GM12878 (cell line): ENCODE data around the gene TMEM98. TPM values are rescaled to one million over a fixed set of nuclear protein-coding genes. Genes with fewer than 3 reads are reported as not detected.

Experiments used
- ATAC-seq: fragments of 200-7000 bp; cut with Tn5 transposase; 3 replicates; pipeline ENCODE4 v1.9.1; 2020; ENCODE audit warnings: mild to moderate bottlenecking, moderate library complexity
- BruUV-seq: library from RNA; stranded (reverse); fragments of 400-500 nt; replicated peaks from 2 replicates; lab custom pipeline; 2021; lab: Mats Ljungman, UMichigan
- CTCF ChIA-PET: fragments of 300-600 bp; sonication (Branson Sonifier 250); formaldehyde crosslinking; extraction: SDS; loops from one replicate; lab custom pipeline; 2021; ENCODE audit warnings: inconsistent platforms; lab: Yijun Ruan, JAX
- POLR2A ChIA-PET: fragments of 350-600 bp; formaldehyde crosslinking; extraction: SDS; loops from one replicate; lab custom pipeline; 2021; ENCODE audit warnings: inconsistent platforms; lab: Charles Lee
- RAD21 ChIA-PET: fragments of 300-600 bp; sonication (Branson Sonifier 250); formaldehyde crosslinking; loops from one replicate; lab custom pipeline; 2023; ENCODE audit warnings: antibody characterized with exemption; ENCODE audit not compliant: unreplicated experiment; lab: Charles Lee
- SMC1A ChIA-PET: fragments of 300-600 bp; sonication (Branson Sonifier 250); formaldehyde crosslinking; loops from one replicate; lab custom pipeline; 2023; ENCODE audit not compliant: unreplicated experiment, uncharacterized antibody; lab: Charles Lee
- DNase-seq: peaks from one replicate; pipeline ENCODE4 v3.0.0-alpha.2; 2011; ENCODE audit warnings: low read depth, low spot score
- FAIRE-seq: peaks from 3 replicates; lab custom pipeline; 2011; peaks lifted over from hg19 to GRCh38; lab: Jason Lieb, UNC
- H2AFZ ChIP-seq: 2 replicates; pipeline ENCODE4 v1.6.0; 2011; ENCODE audit warnings: low read depth, low read length, control low read depth; ENCODE audit not compliant: control insufficient read depth
- H3K27ac ChIP-seq: 2 replicates; pipeline ENCODE4 v1.5.1; 2011; ENCODE audit warnings: control low read depth; ENCODE audit not compliant: control insufficient read depth, insufficient read depth
- H3K27me3 ChIP-seq, 2 experiments: replicated peaks in 1 of 2; 2 replicates each; pipeline versions ENCODE4 v1.6.0 to v1.6.1; 2011; ENCODE audit warnings: low read length in 1 of 2; ENCODE audit not compliant: control insufficient read depth in 2 of 2, insufficient read depth in 2 of 2
- H3K36me3 ChIP-seq, 2 experiments: 2 replicates each; pipeline ENCODE4 v1.5.1; 2011; ENCODE audit warnings: low read length in 1 of 2; ENCODE audit not compliant: control insufficient read depth in 2 of 2, insufficient read depth in 2 of 2
- H3K4me1 ChIP-seq: 2 replicates; pipeline ENCODE4 v1.6.1; 2011; ENCODE audit warnings: mild to moderate bottlenecking, low read length, moderate library complexity, mixed read lengths; ENCODE audit not compliant: control insufficient read depth, insufficient read depth
- H3K4me2 ChIP-seq: 2 replicates; pipeline ENCODE4 v1.6.0; 2011; ENCODE audit warnings: control low read depth; ENCODE audit not compliant: control insufficient read depth, insufficient read depth
- H3K4me3 ChIP-seq: fragments of 200-600 bp; sonication (generic); 2 replicates; pipeline ENCODE4 v1.5.1; 2016
- H3K79me2 ChIP-seq: 2 replicates; pipeline ENCODE4 v1.6.0; 2011; ENCODE audit warnings: low read length; ENCODE audit not compliant: control insufficient read depth, insufficient read depth
- H3K9ac ChIP-seq: 2 replicates; pipeline ENCODE4 v1.8.0; 2011; ENCODE audit warnings: low read length, control low read depth, mixed read lengths; ENCODE audit not compliant: control insufficient read depth, insufficient read depth
- H3K9me3 ChIP-seq: replicated peaks from 3 replicates; pipeline ENCODE4 v1.5.1; 2011; ENCODE audit warnings: mild to moderate bottlenecking, low read length; ENCODE audit not compliant: control insufficient read depth, insufficient read depth
- H4K20me1 ChIP-seq: 2 replicates; pipeline ENCODE4 v1.6.0; 2011; ENCODE audit not compliant: control insufficient read depth, insufficient read depth
- ATF2 ChIP-seq: IDR thresholded peaks from 2 replicates; pipeline ENCODE4 v1.6.1; 2012; ENCODE audit warnings: low read length, inconsistent platforms
- E4F1 ChIP-seq: fragments of 450-650 bp; IDR thresholded peaks from 2 replicates; pipeline ENCODE4 v1.6.1; 2018; ENCODE audit warnings: borderline replicate concordance, mild to moderate bottlenecking; ENCODE audit not compliant: partially characterized antibody
- HDAC2 ChIP-seq: fragments of 200-600 bp; sonication (generic); IDR thresholded peaks from 2 replicates; pipeline ENCODE4 v1.6.1; 2017
- IKZF1 ChIP-seq: fragments of 450-650 bp; conservative IDR thresholded peaks from 2 replicates; pipeline ENCODE4 v1.6.1; 2017; ENCODE audit warnings: antibody characterized with exemption, mild to moderate bottlenecking
- NR2C1 ChIP-seq: fragments of 450-650 bp; IDR thresholded peaks from 2 replicates; pipeline ENCODE4 v1.6.1; 2017; ENCODE audit warnings: antibody characterized with exemption, mild to moderate bottlenecking, moderate library complexity
- POLR2AphosphoS5 ChIP-seq: IDR thresholded peaks from 2 replicates; pipeline ENCODE4 v1.6.1; 2011; ENCODE audit warnings: mild to moderate bottlenecking, low read length, inconsistent platforms
- RBBP5 ChIP-seq: fragments of 200-600 bp; sonication (generic); conservative IDR thresholded peaks from 2 replicates; pipeline ENCODE4 v1.6.1; 2016
- SMC3 ChIP-seq: IDR thresholded peaks from 2 replicates; pipeline ENCODE4 v1.6.1; 2011; ENCODE audit warnings: low read length, improper control_type of control experiment, borderline replicate concordance
- ZBTB11 ChIP-seq: fragments of 450-650 bp; formaldehyde crosslinking; IDR thresholded peaks from 2 replicates; pipeline ENCODE4 v1.5.0; 2022; ENCODE audit warnings: mild to moderate bottlenecking, missing genetic modification characterization
- ZNF217 ChIP-seq: fragments of 450-650 bp; IDR thresholded peaks from 2 replicates; pipeline ENCODE4 v1.6.1; 2017; ENCODE audit warnings: antibody characterized with exemption, mild to moderate bottlenecking
- ZNF274 ChIP-seq: IDR thresholded peaks from one replicate; pipeline ENCODE4 v1.8.0; 2011; ENCODE audit not compliant: insufficient read length, insufficient read depth
- ZNF384 ChIP-seq: IDR thresholded peaks from 2 replicates; pipeline ENCODE4 v1.6.1; 2012; ENCODE audit warnings: low read depth, mild to moderate bottlenecking, low read length, improper control_type of control experiment, borderline replicate concordance
- ZSCAN29 ChIP-seq: fragments of 450-650 bp; IDR thresholded peaks from 2 replicates; pipeline ENCODE4 v1.6.1; 2017; ENCODE audit warnings: mild to moderate bottlenecking, moderate library complexity
- WGBS: methylation state at CpG from one replicate; pipeline ENCODE4 v1.1.6; 2016; ENCODE audit warnings: low lambda C conversion rate; ENCODE audit not compliant: insufficient replicate concordance, insufficient coverage; ENCODE audit errors: missing lambda C conversion rate; 5-methylcytosine and 5-hydroxymethylcytosine counted together
- in situ Hi-C: fragments of 300-500 bp; cut with MboI; formaldehyde crosslinking; loops from 9 replicates; pipeline ENCODE4 v1.14.3; 2018; ENCODE audit warnings: mixed read lengths
- intact Hi-C: fragments of 100-400 bp; cut with micrococcal nuclease; formaldehyde crosslinking; loops from one replicate; pipeline ENCODE4 v1.14.2; 2022; ENCODE audit not compliant: unreplicated experiment
- polyA plus RNA-seq, 11 experiments: library from polyadenylated mRNA; depleted of rRNA in 4 of 11; unstranded in 6 of 11; stranded (reverse) in 5 of 11; fragments of >200 nt; fragmentation: Nextera tagmentation in 4 of 11; fragmentation: Illumina TruSeq in 1 of 11; extraction: Ambion mirVana in 4 of 11; extraction: Trizol in 1 of 11; gene quantifications; 1 replicate in 1 of 11; 2 replicates in 10 of 11; pipeline versions ENCODE4 v1.2.1 to v1.2.3, GENCODE V29; 2011 to 2016; ENCODE audit warnings: inconsistent platforms in 2 of 11, missing spikeins in 2 of 11, low read depth in 1 of 11
- total RNA-seq, 4 experiments: library from RNA; depleted of rRNA in 3 of 4; stranded (reverse); fragments of >200 nt in 3 of 4; fragmentation: Illumina TruSeq in 1 of 4; extraction: Trizol in 1 of 4; gene quantifications; 2 replicates each; pipeline versions ENCODE4 v1.2.1 to v1.2.3, GENCODE V29; 2013 to 2021
- TF ChIP-seq, protein P1 (sequence below): fragments of 450-650 bp; IDR thresholded peaks from 2 replicates; pipeline ENCODE4 v1.6.1; 2017; ENCODE audit warnings: mild to moderate bottlenecking, low read depth, inconsistent platforms; ENCODE audit not compliant: poor library complexity, severe bottlenecking

TMEM98 gene
- total and polyA plus RNA-seq, 10 of the 15 experiments (the other 5 are each of a cell fraction or from before 2014, with no cell fraction given) = 0.04 to 0.73 (median 0.13) TPM; not detected in 3

- no peaks in the 10 kb centered on the region; the same call in 2 of the 3 replicates for H3K9me3 ChIP-seq
- H3K9ac ChIP-seq = no peak overlapping the region
- ChIA-PET POLR2A (no interaction called here), CTCF (interaction anchor here (2.3 kb wide), 1 partner anchor 24 kb away, joined by 8 read pairs; no protein-coding TSS in a partner anchor), SMC1A (no interaction called here), RAD21 (no interaction called here)
- no peak overlapping the region for H2AFZ ChIP-seq
- DNase-seq = no peak
- no peaks in the 10 kb centered on the region for H3K4me1 ChIP-seq
- no peak for ATAC-seq
- H3K36me3 ChIP-seq = no peaks in the 10 kb centered on the region
- no peak overlapping the region for H3K27ac ChIP-seq
- H3K4me2 ChIP-seq = no peak overlapping the region
- FAIRE-seq = no peak
- WGBS = 54% methylated on average over 2 of the region's 2 CpGs
- BruUV-seq = no TSS peak
- H3K79me2 ChIP-seq = no peaks in the 10 kb centered on the region
- intact Hi-C loops (no loop called here), in situ Hi-C loops (no loop called here)
- H4K20me1 ChIP-seq = no peaks in the 10 kb centered on the region
- H3K27me3 ChIP-seq = no peaks in the 10 kb centered on the region
- H3K4me3 ChIP-seq = no peak overlapping the region
- TF ChIP-seq ZBTB11 (CRISPR knock-in tag) = no peak
- no peak for TF ChIP-seq SMC3
- no peak for TF ChIP-seq ZNF217
- TF ChIP-seq ZNF384 = no peak
- TF ChIP-seq ZSCAN29 = no peak
- no peak for TF ChIP-seq IKZF1
- no peak for TF ChIP-seq ATF2
- TF ChIP-seq RBBP5 = no peak
- no peak for TF ChIP-seq NR2C1
- TF ChIP-seq POLR2AphosphoS5 = no peak
- TF ChIP-seq HDAC2 = no peak
- no peak for TF ChIP-seq ZNF274
- no peak for TF ChIP-seq E4F1
- TF ChIP-seq, protein P1, sequence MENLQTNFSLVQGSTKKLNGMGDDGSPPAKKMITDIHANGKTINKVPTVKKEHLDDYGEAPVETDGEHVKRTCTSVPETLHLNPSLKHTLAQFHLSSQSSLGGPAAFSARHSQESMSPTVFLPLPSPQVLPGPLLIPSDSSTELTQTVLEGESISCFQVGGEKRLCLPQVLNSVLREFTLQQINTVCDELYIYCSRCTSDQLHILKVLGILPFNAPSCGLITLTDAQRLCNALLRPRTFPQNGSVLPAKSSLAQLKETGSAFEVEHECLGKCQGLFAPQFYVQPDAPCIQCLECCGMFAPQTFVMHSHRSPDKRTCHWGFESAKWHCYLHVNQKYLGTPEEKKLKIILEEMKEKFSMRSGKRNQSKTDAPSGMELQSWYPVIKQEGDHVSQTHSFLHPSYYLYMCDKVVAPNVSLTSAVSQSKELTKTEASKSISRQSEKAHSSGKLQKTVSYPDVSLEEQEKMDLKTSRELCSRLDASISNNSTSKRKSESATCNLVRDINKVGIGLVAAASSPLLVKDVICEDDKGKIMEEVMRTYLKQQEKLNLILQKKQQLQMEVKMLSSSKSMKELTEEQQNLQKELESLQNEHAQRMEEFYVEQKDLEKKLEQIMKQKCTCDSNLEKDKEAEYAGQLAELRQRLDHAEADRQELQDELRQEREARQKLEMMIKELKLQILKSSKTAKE = no peak
Measured at GRCh38 chr17:32960815-32961214, 32.9 kb downstream of the TMEM98 start.
